AG04450 (cell line): ENCODE measurements around the gene SMDT1. TPM values are rescaled to one million over a fixed set of nuclear protein-coding genes. Genes with fewer than 3 reads are reported as not detected.
"Not testable (repeated sequence)": the region's sequence is repeated elsewhere in the genome, so short reads cannot be mapped to it uniquely, and the experiment has no call there.

Source experiments
- CTCF ChIA-PET: fragments of 300-600, 350-600 bp; formaldehyde crosslinking; extraction: SDS; loops from one replicate; lab custom pipeline; 2022; ENCODE audit warnings: antibody characterized with exemption, inconsistent platforms; lab: Charles Lee
- POLR2A ChIA-PET: fragments of 350-600 bp; formaldehyde crosslinking; extraction: SDS; loops from one replicate; lab custom pipeline; 2021; ENCODE audit warnings: antibody characterized with exemption, inconsistent platforms; lab: Yijun Ruan, JAX
- DNase-seq: peaks from one replicate; pipeline ENCODE4 v3.0.0-alpha.2; 2011; ENCODE audit warnings: low read depth, low spot score
- H3K27ac ChIP-seq: one replicate; pipeline ENCODE4 v1.5.1; 2012; ENCODE audit warnings: low read depth, low read length, control low read depth
- H3K27me3 ChIP-seq: one replicate; pipeline ENCODE4 v1.6.0; 2012; ENCODE audit warnings: low read length; ENCODE audit not compliant: control insufficient read depth, insufficient read depth
- H3K4me3 ChIP-seq: 2 replicates; pipeline ENCODE4 v1.5.1; 2011; ENCODE audit warnings: mild to moderate bottlenecking, low read depth, low read length, control low read depth
- H3K9me3 ChIP-seq: 2 replicates; pipeline ENCODE4 v1.5.1; 2012; ENCODE audit warnings: low read length; ENCODE audit not compliant: control insufficient read depth, insufficient read depth
- CTCF ChIP-seq: IDR thresholded peaks from 2 replicates; pipeline ENCODE4 v1.5.1; 2011; ENCODE audit warnings: low read depth, low read length, control low read depth, inconsistent platforms
- polyA plus RNA-seq: library from polyadenylated mRNA; depleted of rRNA; stranded (reverse); fragments of >200 nt; gene quantifications from 2 replicates; pipeline ENCODE4 v1.2.3, GENCODE V29; 2011

SMDT1 gene
- polyA plus RNA-seq, 1 experiment, result 28.9 TPM

GRCh38 chr22:42090596-42091454 lies 11.3 kb downstream of the SMDT1 start, which contains the start of gene NDUFA6:
TSS of gene NDUFA6 (minus strand) at chr22:42090772. CDS start at chr22:42090744, 28 bp downstream.
- Histone ChIP-seq H3K27me3 (no peaks in the 10 kb centered on the region), H3K9me3 (peaks cover 8% of the 10 kb centered on the region), H3K27ac (peak within 1 kb of the TSS; percentile 90), H3K4me3 (peak within 1 kb of the TSS; percentile 93)
- ChIA-PET POLR2A (interaction anchor here (0.7 to 2.9 kb wide), 5 partner anchors 11 to 487 kb away, joined by 3 to 18 read pairs (median 5); partner anchors contain the start of gene SMDT1), CTCF (interaction anchor here (0.6 to 4.1 kb wide), 31 partner anchors 9 to 936 kb away, joined by 3 to 56 read pairs (median 4); partner anchors contain the start of gene CENPM)
- peak; percentile 97 for DNase-seq
- peak; percentile 86 for TF ChIP-seq CTCF

GRCh38 chr22:42091455-42091782 lies 11.9 kb downstream of the SMDT1 start:
- TF ChIP-seq CTCF, result no peak
- Histone ChIP-seq H3K4me3 (peak overlapping the region; percentile 71), H3K27me3 (no peaks in the 10 kb centered on the region), H3K27ac (peak overlapping the region; percentile 52), H3K9me3 (peaks cover 8% of the 10 kb centered on the region)
- ChIA-PET POLR2A (interaction anchor here (0.7 to 2.9 kb wide), 5 partner anchors 12 to 487 kb away, joined by 3 to 18 read pairs (median 5); partner anchors contain the start of gene SMDT1), CTCF (interaction anchor here (0.6 to 4.1 kb wide), 30 partner anchors 9 to 391 kb away, joined by 3 to 56 read pairs (median 4); partner anchors contain the start of gene CENPM)
- no peak for DNase-seq

GRCh38 chr22:42101199-42101598 lies 21.7 kb downstream of the SMDT1 start:
- Histone ChIP-seq H3K27ac (no peak overlapping the region), H3K9me3 (peaks cover 25% of the 10 kb centered on the region), H3K27me3 (no peaks in the 10 kb centered on the region), H3K4me3 (no peak overlapping the region)
- POLR2A ChIA-PET, result no interaction called here
- no peak for DNase-seq
- TF ChIP-seq CTCF, result no peak
- CTCF ChIA-PET, result interaction anchor here (2.4 kb wide), 1 partner anchor 10 kb away, joined by 12 read pairs; the partner anchor contains the start of gene NDUFA6

- DNase-seq, H3K27me3 ChIP-seq, POLR2A ChIA-PET, H3K4me3 ChIP-seq, H3K27ac ChIP-seq: not testable (repeated sequence)
- CTCF ChIA-PET, result interaction anchor here (1.0 kb wide), 1 partner anchor 13 kb away, joined by 3 read pairs; no protein-coding TSS in a partner anchor
- H3K9me3 ChIP-seq, result peaks cover 26% of the 10 kb centered on the region
These were observed 24.9 kb downstream of the SMDT1 start for GRCh38 chr22:42104332-42104860.

GRCh38 chr22:42108848-42109247 lies 29.3 kb downstream of the SMDT1 start:
- no peak for TF ChIP-seq CTCF
- ChIA-PET POLR2A (no interaction called here), CTCF (interaction anchor here (2.0 kb wide), 1 partner anchor 17 kb away, joined by 4 read pairs; no protein-coding TSS in a partner anchor)
- Histone ChIP-seq H3K9me3 (peaks cover 11% of the 10 kb centered on the region), H3K27me3 (peaks cover 2% of the 10 kb centered on the region), H3K4me3 (no peak overlapping the region), H3K27ac (no peak overlapping the region)
- no peak for DNase-seq
